Natural killer cell (primary cell): ENCODE data around the gene UGT1A5. TPM values are rescaled to one million over a fixed set of nuclear protein-coding genes. Genes with fewer than 3 reads are reported as not detected.

Experiments used
- ATAC-seq, 3 donors: fragments of 150-1000 bp in 2 of 3; fragments of 200-7000 bp in 1 of 3; cut with Tn5 transposase; 1 replicate in 1 of 3; 2 replicates in 2 of 3; pipeline ENCODE4 v1.10.0; 2021; ENCODE audit warnings: mild to moderate bottlenecking in 2 of 3, moderate library complexity in 2 of 3
- DNase-seq, 2 donors: peaks; one replicate each; pipeline versions ENCODE4 v3.0.0 to v3.0.0-alpha.2; 2013 to 2021; ENCODE audit warnings: mixed read lengths in 1 of 2
- H3K27ac ChIP-seq: one replicate; pipeline ENCODE4 v1.5.1; 2013; ENCODE audit warnings: mild to moderate bottlenecking, low read length
- H3K27me3 ChIP-seq: one replicate; pipeline ENCODE4 v1.6.1; 2013; ENCODE audit warnings: low read length; ENCODE audit not compliant: control insufficient read depth, insufficient read depth
- H3K36me3 ChIP-seq: one replicate; pipeline ENCODE4 v1.6.1; 2013; ENCODE audit warnings: low read length; ENCODE audit not compliant: control insufficient read depth, insufficient read depth
- H3K4me1 ChIP-seq: one replicate; pipeline ENCODE4 v1.6.1; 2013; ENCODE audit warnings: low read length; ENCODE audit not compliant: control insufficient read depth, insufficient read depth
- H3K4me3 ChIP-seq: one replicate; pipeline ENCODE4 v1.5.1; 2013; ENCODE audit warnings: low read length
- H3K9me3 ChIP-seq: one replicate; pipeline ENCODE4 v1.6.1; 2013; ENCODE audit warnings: low read length; ENCODE audit not compliant: control insufficient read depth, insufficient read depth
- H3K27ac Mint-ChIP-seq, 2 donors: one replicate each; pipeline ENCODE4 v1.8.0; 2022; ENCODE audit warnings: mild to moderate bottlenecking in 2 of 2, mixed read lengths in 2 of 2, moderate library complexity in 1 of 2
- H3K27me3 Mint-ChIP-seq, 2 donors: one replicate each; pipeline ENCODE4 v1.8.0; 2022; ENCODE audit warnings: low read depth in 2 of 2, mixed read lengths in 2 of 2
- H3K36me3 Mint-ChIP-seq: one replicate; pipeline ENCODE4 v1.8.0; 2022; ENCODE audit warnings: mixed read lengths
- H3K4me1 Mint-ChIP-seq, 2 donors: one replicate each; pipeline ENCODE4 v1.8.0; 2022; ENCODE audit warnings: mixed read lengths in 2 of 2
- H3K4me3 Mint-ChIP-seq: one replicate; pipeline ENCODE4 v1.8.0; 2022; ENCODE audit warnings: mild to moderate bottlenecking, moderate library complexity, mixed read lengths
- H3K9me3 Mint-ChIP-seq, 2 donors: one replicate each; pipeline ENCODE4 v1.8.0; 2022; ENCODE audit warnings: mixed read lengths in 2 of 2
- CTCF ChIP-seq: fragments of 200-600 bp; IDR thresholded peaks from one replicate; pipeline ENCODE4 v1.8.0; 2022; ENCODE audit warnings: antibody characterized with exemption
- WGBS: methylation state at CpG from one replicate; pipeline ENCODE4 v1.1.7; 2013; ENCODE audit warnings: missing lambda C conversion rate; ENCODE audit not compliant: insufficient coverage; 5-methylcytosine and 5-hydroxymethylcytosine counted together
- intact Hi-C: fragments of 100-400 bp; cut with micrococcal nuclease; formaldehyde crosslinking; loops from one replicate; pipeline ENCODE4 v1.14.2; 2022
- total RNA-seq, 4 donors: library from RNA; stranded (reverse); fragments of 120-200 nt in 1 of 4; gene quantifications; one replicate each; pipeline versions ENCODE4 v1.2.3 to v1.2.4, GENCODE V29; 2013 to 2022

The UGT1A5 gene
- total RNA-seq, 3 donors from 2014 or later (not counting 1 experiment from before 2014, with no cell fraction given) = not detected

GRCh38 chr2:233815861-233816260, 103.2 kb downstream of the UGT1A5 start:
- intact Hi-C loops = no loop called here
- no peaks in the 10 kb centered on the region for H3K9me3 ChIP-seq
- H3K27ac Mint-ChIP-seq = no peak overlapping the region

GRCh38 chr2:233816334-233816733, 103.6 kb downstream of the UGT1A5 start:
- Mint-ChIP-seq H3K9me3 (no peaks in the 10 kb centered on the region), H3K4me3 (no peak overlapping the region), H3K27ac (no peak overlapping the region), H3K4me1 (peaks cover 0 to 5% of the 10 kb centered on the region in 2 donors), H3K36me3 (no peaks in the 10 kb centered on the region), H3K27me3 (peaks cover 11 to 21% of the 10 kb centered on the region in 2 donors)
- DNase-seq = no peak
- Histone ChIP-seq H3K4me3 (no peak overlapping the region), H3K36me3 (no peaks in the 10 kb centered on the region), H3K4me1 (no peaks in the 10 kb centered on the region), H3K9me3 (no peaks in the 10 kb centered on the region), H3K27ac (no peak overlapping the region), H3K27me3 (no peaks in the 10 kb centered on the region)
- 87% methylated on average over 2 of the region's 2 CpGs for WGBS
- TF ChIP-seq CTCF = no peak
- ATAC-seq = no peak
- intact Hi-C loops = no loop called here

More at GRCh38 chr2:233815861-233816260, 103.2 kb downstream of the UGT1A5 start:
- H3K27me3 ChIP-seq = no peaks in the 10 kb centered on the region
- Mint-ChIP-seq H3K27me3 (peaks cover 11 to 21% of the 10 kb centered on the region in 2 donors), H3K4me1 (peaks cover 0 to 5% of the 10 kb centered on the region in 2 donors), H3K36me3 (no peaks in the 10 kb centered on the region), H3K4me3 (no peak overlapping the region), H3K9me3 (no peaks in the 10 kb centered on the region)
- H3K27ac ChIP-seq = no peak overlapping the region
- WGBS = 100% methylated on average over 1 of the region's 6 CpGs
- no peak overlapping the region for H3K4me3 ChIP-seq
- no peaks in the 10 kb centered on the region for H3K4me1 ChIP-seq
- no peak for TF ChIP-seq CTCF
- DNase-seq = no peak
- no peak for ATAC-seq
- no peaks in the 10 kb centered on the region for H3K36me3 ChIP-seq

- H3K9me3 ChIP-seq = no peaks in the 10 kb centered on the region
- ATAC-seq (no peak), DNase-seq (no peak)
These were observed 104.1 kb downstream of the UGT1A5 start for GRCh38 chr2:233816771-233817170.

More at GRCh38 chr2:233816771-233817170, 104.1 kb downstream of the UGT1A5 start:
- 68% methylated on average over 4 of the region's 4 CpGs for WGBS
- Mint-ChIP-seq H3K27me3 (peaks cover 11 to 21% of the 10 kb centered on the region in 2 donors), H3K36me3 (no peaks in the 10 kb centered on the region), H3K4me3 (no peak overlapping the region), H3K4me1 (peaks cover 0 to 5% of the 10 kb centered on the region in 2 donors), H3K27ac (no peak overlapping the region), H3K9me3 (no peaks in the 10 kb centered on the region)
- intact Hi-C loops = no loop called here
- H3K27me3 ChIP-seq = no peaks in the 10 kb centered on the region
- no peak overlapping the region for H3K27ac ChIP-seq
- H3K36me3 ChIP-seq = no peaks in the 10 kb centered on the region
- H3K4me3 ChIP-seq = no peak overlapping the region
- H3K4me1 ChIP-seq = no peaks in the 10 kb centered on the region
- TF ChIP-seq CTCF = no peak
